PC-3 (cell line): ENCODE measurements around the gene ATG9A. TPM values are rescaled to one million over a fixed set of nuclear protein-coding genes. Genes with fewer than 3 reads are reported as not detected.
A peak's percentile ranks its signal among the peaks of the same experiment; 100 is the strongest.

Source experiments
- ATAC-seq: fragments of 200-7000 bp; cut with Tn5 transposase; 2 replicates; pipeline ENCODE4 v1.9.1; 2020; ENCODE audit warnings: mild to moderate bottlenecking, moderate library complexity
- BruUV-seq: library from RNA; stranded (reverse); fragments of 400-500 nt; replicated peaks from 2 replicates; lab custom pipeline; 2021; lab: Mats Ljungman, UMichigan
- CTCF ChIA-PET: fragments of 300-600 bp; sonication (Branson Sonifier 250); formaldehyde crosslinking; loops from one replicate; lab custom pipeline; 2022; ENCODE audit warnings: antibody characterized with exemption; lab: Charles Lee
- POLR2A ChIA-PET: fragments of 300-600 bp; sonication (Branson Sonifier 250); formaldehyde crosslinking; loops from one replicate; lab custom pipeline; 2022; ENCODE audit warnings: antibody characterized with exemption; ENCODE audit not compliant: unreplicated experiment; lab: Charles Lee
- DNase-seq: peaks from one replicate; pipeline ENCODE4 v3.0.0-alpha.2; 2015
- H2AFZ ChIP-seq: fragments of 300-600 bp; sonication (generic); 2 replicates; pipeline ENCODE4 v1.6.0; 2016; ENCODE audit warnings: antibody characterized with exemption, low read length
- H3F3A ChIP-seq: fragments of 300-600 bp; sonication (generic); one replicate; pipeline ENCODE4 v1.6.0; 2017; ENCODE audit warnings: antibody characterized with exemption, low read length, control low read depth, mild to moderate bottlenecking; ENCODE audit not compliant: unreplicated experiment
- H3K27ac ChIP-seq: fragments of 300-600 bp; sonication (generic); 2 replicates; pipeline ENCODE4 v1.5.1; 2016; ENCODE audit warnings: mild to moderate bottlenecking, low read length
- H3K27me3 ChIP-seq: fragments of 300-600 bp; sonication (generic); 2 replicates; pipeline ENCODE4 v1.6.1; 2016; ENCODE audit warnings: low read length, mixed read lengths
- H3K36me3 ChIP-seq: fragments of 300-600 bp; sonication (generic); 2 replicates; pipeline ENCODE4 v1.6.1; 2016; ENCODE audit warnings: low read depth, mixed run types, low read length, mixed read lengths
- H3K4me1 ChIP-seq: fragments of 300-600 bp; sonication (generic); 2 replicates; pipeline ENCODE4 v1.5.1; 2016; ENCODE audit warnings: low read length; ENCODE audit not compliant: insufficient read depth
- H3K4me2 ChIP-seq: fragments of 300-600 bp; sonication (generic); 2 replicates; pipeline ENCODE4 v1.6.0; 2016; ENCODE audit warnings: low read length
- H3K4me3 ChIP-seq: fragments of 300-600 bp; sonication (generic); 2 replicates; pipeline ENCODE4 v1.5.1; 2016; ENCODE audit warnings: mild to moderate bottlenecking, low read length, mixed read lengths
- H3K79me2 ChIP-seq: fragments of 300-600 bp; sonication (generic); 2 replicates; pipeline ENCODE4 v1.6.1; 2017; ENCODE audit warnings: low read length, mixed read lengths
- H3K9ac ChIP-seq: fragments of 300-600 bp; sonication (generic); 2 replicates; pipeline ENCODE4 v1.6.0; 2016; ENCODE audit warnings: mild to moderate bottlenecking, low read length
- H3K9me2 ChIP-seq: fragments of 300-600 bp; sonication (generic); replicated peaks from 2 replicates; pipeline ENCODE4 v1.6.1; 2016; ENCODE audit warnings: mixed run types, low read length, mixed read lengths
- H3K9me3 ChIP-seq: fragments of 300-600 bp; sonication (generic); 2 replicates; pipeline ENCODE4 v1.6.1; 2016; ENCODE audit warnings: low read length, mixed read lengths
- H4K20me1 ChIP-seq: fragments of 300-600 bp; sonication (generic); 2 replicates; pipeline ENCODE4 v1.6.1; 2016; ENCODE audit warnings: low read length, mixed read lengths
- EZH2 ChIP-seq: fragments of 300-600 bp; sonication (generic); IDR thresholded peaks from one replicate; pipeline ENCODE4 v1.6.1; 2017; ENCODE audit warnings: antibody characterized with exemption, mild to moderate bottlenecking, low read length; ENCODE audit not compliant: unreplicated experiment
- EZH2phosphoT487 ChIP-seq: fragments of 300-600 bp; sonication (generic); IDR thresholded peaks from 2 replicates; pipeline ENCODE4 v1.6.1; 2018; ENCODE audit warnings: mild to moderate bottlenecking, antibody characterized with exemption, low read length, borderline replicate concordance
- intact Hi-C: fragments of 100-400 bp; cut with micrococcal nuclease; formaldehyde crosslinking; loops from 2 replicates; pipeline ENCODE4 v1.9.0; 2023
- total RNA-seq: library from RNA; depleted of rRNA; stranded (reverse); fragments of >200 nt; gene quantifications from 2 replicates; pipeline ENCODE4 v1.2.3, GENCODE V29; 2014
- TF ChIP-seq, protein P1 (sequence below): fragments of 300-600 bp; sonication (generic); conservative IDR thresholded peaks from 2 replicates; pipeline ENCODE4 v1.5.1; 2017; ENCODE audit warnings: antibody characterized with exemption, low read depth, mild to moderate bottlenecking, low read length

Gene ATG9A
- total RNA-seq, 1 experiment from 2014 or later, result 59.6 TPM

DNA sequence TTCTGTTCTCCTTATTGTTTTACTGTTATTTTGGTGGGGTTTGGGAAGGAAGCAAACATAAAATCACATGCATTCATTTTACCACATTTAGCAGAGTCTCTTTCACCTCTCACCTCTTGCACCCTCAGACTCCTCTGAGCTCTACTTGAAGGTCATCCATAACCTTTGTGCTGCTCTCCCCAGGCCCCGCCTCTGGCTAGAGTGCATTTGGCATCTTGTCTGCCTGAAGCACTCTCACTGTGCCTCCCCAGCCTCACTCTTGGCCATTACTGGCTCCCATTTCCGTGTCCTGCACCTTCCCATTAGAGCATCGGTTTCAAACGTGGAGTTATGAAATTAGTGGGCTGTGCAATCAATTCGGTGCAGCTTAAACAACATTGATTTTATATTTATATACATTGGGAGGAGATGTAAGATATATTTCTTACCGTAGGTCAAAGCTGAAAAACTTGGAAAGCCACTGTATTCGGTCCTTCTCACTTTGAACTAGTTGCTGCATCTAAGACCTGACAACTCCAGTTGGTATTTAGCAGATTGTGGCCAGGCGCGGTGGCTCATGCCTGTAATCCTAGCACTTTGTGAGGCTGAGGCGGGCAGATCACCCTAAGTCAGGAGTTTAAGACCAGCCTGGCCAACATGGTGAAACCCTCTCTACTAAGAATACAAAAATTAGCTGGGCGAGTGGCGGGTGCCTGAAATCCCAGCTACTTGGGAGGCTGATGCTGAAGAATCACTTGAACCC is 29.8 kb downstream of the ATG9A start:
- H3K36me3 ChIP-seq, result no peaks in the 10 kb centered on the region
- ATAC-seq, result no peak
- POLR2A ChIA-PET, result no interaction called here

DNA sequence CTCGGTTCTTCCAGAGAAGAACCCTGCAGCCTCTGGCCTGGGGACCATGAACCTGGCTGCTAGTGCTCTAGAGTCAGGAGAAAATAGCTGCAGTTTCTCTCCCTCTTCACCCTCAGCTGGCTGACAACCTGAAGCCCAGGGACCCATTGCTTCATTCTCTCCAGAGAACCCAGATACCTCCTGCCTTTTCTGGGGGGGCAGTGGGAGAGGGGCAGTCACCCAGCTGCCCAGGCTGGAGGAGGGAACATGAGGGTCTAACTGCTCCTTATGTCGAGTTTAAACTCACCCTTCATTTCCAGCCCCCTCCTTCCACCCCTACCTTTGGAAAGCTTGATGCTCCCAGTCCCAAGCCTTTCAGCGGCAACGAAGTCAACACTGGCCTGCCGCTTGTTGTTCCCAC is 30.5 kb downstream of the ATG9A start:
- Histone ChIP-seq H3K27me3 (no peaks in the 10 kb centered on the region), H3K9ac (no peak overlapping the region), H3K4me3 (no peak overlapping the region), H3F3A (no peaks in the 10 kb centered on the region), H3K36me3 (no peaks in the 10 kb centered on the region), H3K4me1 (no peaks in the 10 kb centered on the region), H3K79me2 (no peaks in the 10 kb centered on the region), H3K9me3 (no peaks in the 10 kb centered on the region), H4K20me1 (no peaks in the 10 kb centered on the region), H2AFZ (no peak overlapping the region), H3K4me2 (no peak overlapping the region), H3K27ac (no peak overlapping the region), H3K9me2 (no peaks in the 10 kb centered on the region)
- intact Hi-C loops, result no loop called here
- ATAC-seq (no peak), DNase-seq (peak; percentile 0)
- TF ChIP-seq, protein P1, sequence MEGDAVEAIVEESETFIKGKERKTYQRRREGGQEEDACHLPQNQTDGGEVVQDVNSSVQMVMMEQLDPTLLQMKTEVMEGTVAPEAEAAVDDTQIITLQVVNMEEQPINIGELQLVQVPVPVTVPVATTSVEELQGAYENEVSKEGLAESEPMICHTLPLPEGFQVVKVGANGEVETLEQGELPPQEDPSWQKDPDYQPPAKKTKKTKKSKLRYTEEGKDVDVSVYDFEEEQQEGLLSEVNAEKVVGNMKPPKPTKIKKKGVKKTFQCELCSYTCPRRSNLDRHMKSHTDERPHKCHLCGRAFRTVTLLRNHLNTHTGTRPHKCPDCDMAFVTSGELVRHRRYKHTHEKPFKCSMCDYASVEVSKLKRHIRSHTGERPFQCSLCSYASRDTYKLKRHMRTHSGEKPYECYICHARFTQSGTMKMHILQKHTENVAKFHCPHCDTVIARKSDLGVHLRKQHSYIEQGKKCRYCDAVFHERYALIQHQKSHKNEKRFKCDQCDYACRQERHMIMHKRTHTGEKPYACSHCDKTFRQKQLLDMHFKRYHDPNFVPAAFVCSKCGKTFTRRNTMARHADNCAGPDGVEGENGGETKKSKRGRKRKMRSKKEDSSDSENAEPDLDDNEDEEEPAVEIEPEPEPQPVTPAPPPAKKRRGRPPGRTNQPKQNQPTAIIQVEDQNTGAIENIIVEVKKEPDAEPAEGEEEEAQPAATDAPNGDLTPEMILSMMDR, result no peak
- TF ChIP-seq EZH2, result no peak
- TF ChIP-seq EZH2phosphoT487, result no peak
- POLR2A ChIA-PET, result no interaction called here
- CTCF ChIA-PET, result no interaction called here
- BruUV-seq, result no TSS peak

More for the DNA sequence above, 29.8 kb downstream of the ATG9A start:
- Histone ChIP-seq H4K20me1 (no peaks in the 10 kb centered on the region), H3K27ac (no peak overlapping the region), H3K4me2 (no peak overlapping the region), H3K79me2 (no peaks in the 10 kb centered on the region), H3K9me3 (no peaks in the 10 kb centered on the region), H3K4me3 (no peak overlapping the region), H3K27me3 (no peaks in the 10 kb centered on the region), H2AFZ (no peak overlapping the region), H3K9ac (no peak overlapping the region), H3K9me2 (no peaks in the 10 kb centered on the region), H3F3A (no peaks in the 10 kb centered on the region), H3K4me1 (no peaks in the 10 kb centered on the region)
- DNase-seq, result peak; percentile 0
- BruUV-seq, result no TSS peak
- no peak for TF ChIP-seq EZH2
- no peak for TF ChIP-seq EZH2phosphoT487
- TF ChIP-seq, protein P1, result no peak
- CTCF ChIA-PET, result no interaction called here
- intact Hi-C loops, result no loop called here

DNA sequence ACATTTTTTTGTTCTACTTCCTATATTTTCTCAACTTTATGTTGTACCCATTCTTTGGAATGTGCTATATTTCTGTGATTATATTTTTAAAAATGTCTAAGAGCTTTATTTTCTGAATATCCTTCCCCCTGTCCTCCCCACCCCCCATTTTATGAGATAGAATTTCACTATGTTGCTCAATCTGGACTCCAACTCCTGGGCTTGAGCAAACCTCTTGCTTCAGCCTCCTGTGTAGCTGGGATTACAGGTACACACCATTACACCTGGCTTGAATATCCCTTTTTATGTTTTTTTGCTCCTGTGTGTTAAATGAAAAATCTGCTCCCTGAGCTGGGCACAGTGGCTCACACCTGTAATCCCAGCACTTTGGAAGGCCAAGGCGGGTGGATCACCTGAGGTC is 32.0 kb downstream of the ATG9A start:
- Histone ChIP-seq H3K27ac (no peak overlapping the region), H3K36me3 (no peaks in the 10 kb centered on the region), H3K4me1 (no peaks in the 10 kb centered on the region), H3K4me3 (no peak overlapping the region), H4K20me1 (no peaks in the 10 kb centered on the region), H3K9me3 (no peaks in the 10 kb centered on the region), H2AFZ (no peak overlapping the region), H3K4me2 (no peak overlapping the region), H3F3A (no peaks in the 10 kb centered on the region), H3K27me3 (no peaks in the 10 kb centered on the region), H3K79me2 (no peaks in the 10 kb centered on the region), H3K9ac (no peak overlapping the region), H3K9me2 (no peaks in the 10 kb centered on the region)
- CTCF ChIA-PET, result no interaction called here
- POLR2A ChIA-PET, result no interaction called here
- DNase-seq (peak; percentile 0), ATAC-seq (no peak)
- BruUV-seq, result no TSS peak
- intact Hi-C loops, result no loop called here
- no peak for TF ChIP-seq EZH2phosphoT487
